DND-41 (cell line): Measurements from ENCODE around the gene RAB7B.

Experiments used
- ATAC-seq: fragments of 200-7000 bp; cut with Tn5 transposase; 3 replicates; pipeline ENCODE4 v1.9.1; 2021; ENCODE audit warnings: low read depth; ENCODE audit not compliant: insufficient read depth
- DNase-seq: peaks from one replicate; pipeline ENCODE4 v3.0.0-alpha.2; 2020
- H2AFZ ChIP-seq: 2 replicates; pipeline ENCODE4 v1.6.0; 2012; ENCODE audit warnings: low read depth, low read length
- H3K27ac ChIP-seq: 2 replicates; pipeline ENCODE4 v1.5.1; 2012; ENCODE audit warnings: low read length, inconsistent platforms
- H3K27me3 ChIP-seq: fragments of 200-600 bp; sonication (generic); 2 replicates; pipeline ENCODE4 v1.6.0; 2012; ENCODE audit warnings: low read length, mild to moderate bottlenecking, inconsistent platforms; ENCODE audit not compliant: insufficient read depth, poor library complexity
- H3K36me3 ChIP-seq: 2 replicates; pipeline ENCODE4 v1.5.1; 2012; ENCODE audit warnings: low read length, inconsistent platforms; ENCODE audit not compliant: insufficient read depth
- H3K4me1 ChIP-seq: 2 replicates; pipeline ENCODE4 v1.5.1; 2012; ENCODE audit warnings: mild to moderate bottlenecking, low read length; ENCODE audit not compliant: insufficient read depth
- H3K4me2 ChIP-seq: 2 replicates; pipeline ENCODE4 v1.6.0; 2012; ENCODE audit warnings: mild to moderate bottlenecking, moderate library complexity, low read length, inconsistent platforms; ENCODE audit not compliant: insufficient read depth
- H3K4me3 ChIP-seq, 2 experiments: fragments of 200-600 bp in 1 of 2; shearing (Covaris generic) in 1 of 2; 2 replicates each; pipeline ENCODE4 v1.5.1; 2012 to 2016; ENCODE audit warnings: inconsistent platforms in 2 of 2, low read length in 2 of 2, mild to moderate bottlenecking in 2 of 2, low read depth in 1 of 2, moderate library complexity in 1 of 2
- H3K79me2 ChIP-seq: 2 replicates; pipeline ENCODE4 v1.6.0; 2012; ENCODE audit warnings: low read length, inconsistent platforms; ENCODE audit not compliant: insufficient read depth
- H3K9ac ChIP-seq: 2 replicates; pipeline ENCODE4 v1.6.0; 2012; ENCODE audit warnings: low read depth, mild to moderate bottlenecking, inconsistent platforms, low read length, moderate library complexity
- H3K9me3 ChIP-seq: 2 replicates; pipeline ENCODE4 v1.5.1; 2012; ENCODE audit warnings: low read length, moderate library complexity, mild to moderate bottlenecking, inconsistent platforms; ENCODE audit not compliant: insufficient read depth, severe bottlenecking
- H4K20me1 ChIP-seq: 2 replicates; pipeline ENCODE4 v1.6.0; 2012; ENCODE audit warnings: low read length; ENCODE audit not compliant: insufficient read depth
- EZH2 ChIP-seq: IDR thresholded peaks from 3 replicates; pipeline ENCODE4 v1.6.1; 2012; ENCODE audit warnings: borderline replicate concordance, low read depth, mild to moderate bottlenecking, moderate library complexity, low read length, inconsistent platforms; ENCODE audit not compliant: severe bottlenecking
- TF ChIP-seq, protein P1 (sequence below): IDR thresholded peaks from 2 replicates; pipeline ENCODE4 v1.5.1; 2012; ENCODE audit warnings: borderline replicate concordance, low read length, moderate library complexity, mild to moderate bottlenecking; ENCODE audit not compliant: poor library complexity, severe bottlenecking; ENCODE audit errors: extremely low read depth

RAB7B gene

DNA sequence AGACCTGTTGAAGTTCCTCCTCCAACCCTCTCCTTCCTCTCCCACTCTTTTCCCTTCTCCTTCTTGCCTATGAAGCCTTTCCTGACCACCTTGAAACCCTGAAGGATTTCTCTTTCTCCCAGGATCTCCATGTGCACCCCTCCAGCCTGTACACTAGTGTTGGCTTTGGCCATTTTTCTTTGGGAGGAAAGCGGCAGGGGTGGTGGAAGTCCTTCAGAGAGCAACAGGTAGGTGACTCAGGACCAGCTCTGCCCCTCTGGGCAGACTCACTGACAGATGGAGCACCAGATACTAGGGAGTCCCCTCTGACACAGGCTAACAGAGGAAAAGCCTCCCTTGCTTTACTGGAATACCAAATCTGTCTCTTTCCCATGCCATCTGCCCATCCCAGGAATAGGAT lies 64.5 kb downstream of the RAB7B start:
- no peaks in the 10 kb centered on the region for H3K4me1 ChIP-seq
- no peak overlapping the region for H3K9ac ChIP-seq
- H4K20me1 ChIP-seq = peaks cover 2% of the 10 kb centered on the region; the same call in 1 of the 2 replicates
- ATAC-seq = no peak
- H3K36me3 ChIP-seq = no peaks in the 10 kb centered on the region
- peaks cover 24% of the 10 kb centered on the region for H3K27me3 ChIP-seq
- DNase-seq = no peak
- H3K27ac ChIP-seq = no peak overlapping the region
- no peaks in the 10 kb centered on the region for H3K79me2 ChIP-seq
- H2AFZ ChIP-seq = no peak overlapping the region
- no peak overlapping the region for H3K4me2 ChIP-seq
- TF ChIP-seq, protein P1, sequence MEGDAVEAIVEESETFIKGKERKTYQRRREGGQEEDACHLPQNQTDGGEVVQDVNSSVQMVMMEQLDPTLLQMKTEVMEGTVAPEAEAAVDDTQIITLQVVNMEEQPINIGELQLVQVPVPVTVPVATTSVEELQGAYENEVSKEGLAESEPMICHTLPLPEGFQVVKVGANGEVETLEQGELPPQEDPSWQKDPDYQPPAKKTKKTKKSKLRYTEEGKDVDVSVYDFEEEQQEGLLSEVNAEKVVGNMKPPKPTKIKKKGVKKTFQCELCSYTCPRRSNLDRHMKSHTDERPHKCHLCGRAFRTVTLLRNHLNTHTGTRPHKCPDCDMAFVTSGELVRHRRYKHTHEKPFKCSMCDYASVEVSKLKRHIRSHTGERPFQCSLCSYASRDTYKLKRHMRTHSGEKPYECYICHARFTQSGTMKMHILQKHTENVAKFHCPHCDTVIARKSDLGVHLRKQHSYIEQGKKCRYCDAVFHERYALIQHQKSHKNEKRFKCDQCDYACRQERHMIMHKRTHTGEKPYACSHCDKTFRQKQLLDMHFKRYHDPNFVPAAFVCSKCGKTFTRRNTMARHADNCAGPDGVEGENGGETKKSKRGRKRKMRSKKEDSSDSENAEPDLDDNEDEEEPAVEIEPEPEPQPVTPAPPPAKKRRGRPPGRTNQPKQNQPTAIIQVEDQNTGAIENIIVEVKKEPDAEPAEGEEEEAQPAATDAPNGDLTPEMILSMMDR = no peak
- TF ChIP-seq EZH2 = no peak
- H3K9me3 ChIP-seq = no peaks in the 10 kb centered on the region
- no peak overlapping the region for H3K4me3 ChIP-seq

DNA sequence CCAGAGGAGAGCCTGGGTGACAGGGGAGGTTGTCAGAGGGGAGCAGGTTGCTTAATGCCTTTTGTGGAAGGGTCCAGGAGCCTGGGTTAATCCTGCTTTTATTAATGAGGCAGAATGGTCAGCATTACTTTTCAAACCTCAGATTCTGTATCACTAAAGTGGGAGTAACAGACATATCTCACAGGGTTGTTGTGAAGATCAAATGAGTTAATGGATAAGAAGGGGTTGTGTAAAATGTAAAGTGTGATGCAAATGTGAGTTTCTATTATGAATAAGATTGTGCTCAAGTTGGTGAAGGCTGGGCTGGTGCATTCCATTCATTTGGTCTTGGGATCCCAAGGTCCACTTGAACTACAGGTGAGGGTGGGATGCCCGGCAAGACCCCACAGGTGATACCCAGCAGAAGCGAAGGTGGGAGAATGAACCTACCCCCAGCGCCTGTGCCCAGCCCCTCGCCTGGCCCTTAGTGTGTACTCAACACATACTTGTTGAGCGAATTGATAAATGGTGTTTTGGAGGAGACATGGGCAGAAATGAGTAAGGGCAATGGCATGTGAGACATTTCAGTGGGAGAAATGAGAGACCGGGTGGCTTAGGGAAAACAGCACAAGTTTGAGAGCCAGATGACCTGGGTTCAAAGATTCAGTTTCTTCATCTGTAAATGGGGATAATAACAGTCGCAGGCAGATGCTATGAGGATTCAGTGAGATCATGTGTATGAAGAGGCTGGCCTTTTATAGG lies 66.2 kb downstream of the RAB7B start:
- TF ChIP-seq EZH2 = no peak
- TF ChIP-seq, protein P1 = no peak
- Histone ChIP-seq H2AFZ (no peak overlapping the region), H3K4me2 (no peak overlapping the region), H3K9ac (no peak overlapping the region), H4K20me1 (no peaks in the 10 kb centered on the region), H3K79me2 (no peaks in the 10 kb centered on the region), H3K4me1 (no peaks in the 10 kb centered on the region), H3K27ac (no peak overlapping the region), H3K9me3 (no peaks in the 10 kb centered on the region), H3K4me3 (no peak overlapping the region), H3K36me3 (no peaks in the 10 kb centered on the region), H3K27me3 (peaks cover 26% of the 10 kb centered on the region)
- ATAC-seq (no peak), DNase-seq (no peak)

DNA sequence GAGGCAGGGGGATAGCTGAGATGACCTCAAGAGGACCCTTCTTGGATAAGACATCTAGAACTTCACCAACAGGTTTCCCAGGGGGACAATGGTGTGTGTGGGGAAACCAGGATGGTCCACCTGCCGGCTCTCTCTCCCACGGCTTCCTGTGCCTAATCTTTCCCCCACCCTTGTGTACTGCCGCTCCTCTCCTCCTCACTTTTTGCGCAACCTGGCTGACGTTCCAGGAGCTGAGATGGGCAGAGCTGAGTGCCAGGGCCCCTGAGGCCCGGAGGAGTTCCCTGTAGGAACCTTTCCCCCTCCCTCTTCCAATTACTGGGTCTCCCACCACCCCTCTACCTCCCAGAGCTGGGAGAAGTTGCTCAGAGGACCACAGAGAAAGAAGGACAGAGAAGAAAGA lies 66.9 kb downstream of the RAB7B start:
- no peaks in the 10 kb centered on the region for H3K79me2 ChIP-seq
- no peaks in the 10 kb centered on the region for H4K20me1 ChIP-seq
- no peak for DNase-seq
- no peaks in the 10 kb centered on the region for H3K4me1 ChIP-seq
- no peak for TF ChIP-seq EZH2
- TF ChIP-seq, protein P1 = no peak
- H3K27ac ChIP-seq = no peak overlapping the region
- no peak overlapping the region for H3K9ac ChIP-seq
- no peak for ATAC-seq
- H3K27me3 ChIP-seq = peaks cover 26% of the 10 kb centered on the region
- no peak overlapping the region for H3K4me2 ChIP-seq
- no peaks in the 10 kb centered on the region for H3K36me3 ChIP-seq
- H2AFZ ChIP-seq = no peak overlapping the region
- H3K9me3 ChIP-seq = no peaks in the 10 kb centered on the region
- H3K4me3 ChIP-seq = no peak overlapping the region

DNA sequence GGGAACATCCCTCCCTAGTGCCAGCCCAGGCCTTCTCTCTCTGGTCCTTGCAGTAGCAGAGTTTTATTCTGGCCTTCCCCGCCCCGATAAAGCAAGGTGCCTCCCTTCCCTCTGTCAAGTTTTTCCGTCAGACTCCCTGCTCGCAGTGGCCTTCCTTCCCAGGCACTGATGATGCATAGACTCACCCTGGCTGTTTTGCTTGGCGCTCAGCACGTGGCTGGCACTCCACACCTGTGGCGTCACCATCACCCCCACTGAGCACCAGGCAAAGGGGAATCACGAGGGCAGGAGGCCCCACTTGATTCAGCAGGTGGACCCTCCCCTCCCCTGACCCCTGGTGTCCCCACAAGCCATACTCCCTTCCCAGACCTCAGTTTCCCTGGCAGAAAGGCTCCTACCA lies 67.3 kb downstream of the RAB7B start:
- TF ChIP-seq, protein P1 = no peak
- no peak for TF ChIP-seq EZH2
- no peaks in the 10 kb centered on the region for H4K20me1 ChIP-seq
- DNase-seq = no peak
- H3K79me2 ChIP-seq = no peaks in the 10 kb centered on the region
- H3K27me3 ChIP-seq = peaks cover 24% of the 10 kb centered on the region
- H3K27ac ChIP-seq = no peak overlapping the region
- H2AFZ ChIP-seq = no peak overlapping the region
- no peak overlapping the region for H3K4me3 ChIP-seq
- no peak overlapping the region for H3K4me2 ChIP-seq
- ATAC-seq = no peak
- H3K36me3 ChIP-seq = no peaks in the 10 kb centered on the region
- no peak overlapping the region for H3K9ac ChIP-seq
- no peaks in the 10 kb centered on the region for H3K4me1 ChIP-seq
- H3K9me3 ChIP-seq = no peaks in the 10 kb centered on the region
